ENCODE data around the gene SARNP.

- TF ChIP-seq CTCF (IDR thresholded peaks at IDR 0.05; ENCODE audit: low read depth, low read length, missing input control) (peak; percentile 72), MAX (IDR thresholded peaks at IDR 0.05) (no peak), SP1 (IDR thresholded peaks at IDR 0.05) (no peak), RXRA (IDR thresholded peaks at IDR 0.05) (peak in 1 of 2 donors; percentile 10), JUND (IDR thresholded peaks at IDR 0.05) (no peak), TAF1 (conservative IDR thresholded peaks at IDR 0.05) (no peak), REST (IDR thresholded peaks at IDR 0.05) (no peak), YY1 (IDR thresholded peaks at IDR 0.05) (no peak), HNF4G (IDR thresholded peaks at IDR 0.05) (no peak), RAD21 (IDR thresholded peaks at IDR 0.05) (peak; percentile 88 to 89), ATF3 (IDR thresholded peaks at IDR 0.05) (no peak), GABPA (IDR thresholded peaks at IDR 0.05 in 1 of 2, conservative IDR thresholded peaks at IDR 0.05 in 1 of 2) (no peak), NR2F2 (IDR thresholded peaks at IDR 0.05) (no peak), HNF4A (conservative IDR thresholded peaks at IDR 0.05) (peak; percentile 40 to 49)
These were observed 80.5 kb downstream of the SARNP start for GRCh38 chr12:55736780-55737580.
